Activated CD4-positive, alpha-beta T cell treated with anti-CD3 and anti-CD28 coated beads, Interleukin-2, amount 50 U/mL, for 4 hours (primary cell): ENCODE results near the gene WASF2.
"Not testable (repeated sequence)": the region's sequence is repeated elsewhere in the genome, so short reads cannot be mapped to it uniquely, and the experiment has no call there.

ENCODE experiments used
- DNase-seq, 2 experiments: peaks; one replicate each; pipeline ENCODE4 v3.0.0-alpha.2; 2020

Gene WASF2

DNA sequence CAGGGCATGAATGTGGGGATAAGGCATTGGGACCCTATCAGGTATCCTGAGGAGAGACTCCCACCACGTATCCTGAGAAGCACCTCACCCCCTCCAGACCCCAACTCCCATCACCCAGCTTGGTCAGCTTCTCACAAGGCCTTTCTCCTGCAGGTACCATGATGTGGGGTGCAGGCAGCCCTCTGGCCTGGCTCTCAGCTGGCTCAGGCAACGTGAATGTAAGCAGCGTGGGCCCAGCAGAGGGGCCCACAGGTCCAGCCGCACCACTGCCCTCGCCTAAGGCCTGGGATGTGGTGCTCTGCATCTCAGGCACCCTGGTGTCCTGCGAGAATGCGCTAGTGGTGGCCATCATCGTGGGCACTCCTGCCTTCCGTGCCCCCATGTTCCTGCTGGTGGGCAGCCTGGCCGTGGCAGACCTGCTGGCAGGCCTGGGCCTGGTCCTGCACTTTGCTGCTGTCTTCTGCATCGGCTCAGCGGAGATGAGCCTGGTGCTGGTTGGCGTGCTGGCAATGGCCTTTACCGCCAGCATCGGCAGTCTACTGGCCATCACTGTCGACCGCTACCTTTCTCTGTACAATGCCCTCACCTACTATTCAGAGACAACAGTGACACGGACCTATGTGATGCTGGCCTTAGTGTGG is 96.2 kb downstream of the WASF2 start:
- no peak for DNase-seq

DNA sequence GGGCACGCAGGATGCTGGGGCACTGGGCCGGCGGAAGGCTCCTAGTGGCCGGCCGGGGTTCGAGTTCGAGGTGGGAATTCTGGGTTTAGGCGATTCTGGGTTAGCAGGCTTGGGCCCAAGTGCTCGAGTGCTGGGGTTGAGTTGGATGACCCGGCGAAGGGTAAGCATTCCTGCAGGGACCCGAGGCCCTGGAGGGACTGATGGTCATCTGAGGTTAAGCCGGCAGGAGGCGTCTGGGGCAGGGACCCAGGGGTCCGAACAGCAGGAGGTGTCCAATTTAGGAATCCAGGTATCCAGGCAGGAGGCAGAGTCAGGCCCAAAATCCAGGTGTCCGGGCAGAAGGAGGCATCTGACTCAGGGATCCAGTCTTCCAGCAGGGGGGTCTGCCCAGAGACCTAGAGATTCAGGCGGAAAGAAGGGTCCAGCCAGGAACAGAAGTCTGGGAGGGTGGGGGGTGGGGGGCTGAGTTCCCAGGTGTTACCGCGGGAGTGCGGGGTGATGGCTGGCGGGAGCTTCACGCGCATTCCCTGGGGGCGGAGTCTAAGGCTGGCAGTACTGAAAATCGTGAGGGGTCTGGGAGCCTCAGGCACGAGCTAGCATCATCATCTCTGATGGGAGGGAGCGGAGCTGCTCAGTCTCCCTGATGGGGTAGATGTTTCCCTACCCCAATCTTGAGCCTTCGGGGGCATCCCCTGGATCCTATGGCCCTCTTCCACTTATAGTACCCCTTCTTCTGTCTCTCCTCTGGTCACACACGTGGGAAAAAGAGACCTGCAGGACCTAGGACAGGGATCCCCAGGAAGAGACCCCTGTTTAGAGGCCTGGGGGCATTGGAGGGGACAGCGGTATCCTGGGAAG is 97.0 kb downstream of the WASF2 start:
- no peak for DNase-seq

DNA sequence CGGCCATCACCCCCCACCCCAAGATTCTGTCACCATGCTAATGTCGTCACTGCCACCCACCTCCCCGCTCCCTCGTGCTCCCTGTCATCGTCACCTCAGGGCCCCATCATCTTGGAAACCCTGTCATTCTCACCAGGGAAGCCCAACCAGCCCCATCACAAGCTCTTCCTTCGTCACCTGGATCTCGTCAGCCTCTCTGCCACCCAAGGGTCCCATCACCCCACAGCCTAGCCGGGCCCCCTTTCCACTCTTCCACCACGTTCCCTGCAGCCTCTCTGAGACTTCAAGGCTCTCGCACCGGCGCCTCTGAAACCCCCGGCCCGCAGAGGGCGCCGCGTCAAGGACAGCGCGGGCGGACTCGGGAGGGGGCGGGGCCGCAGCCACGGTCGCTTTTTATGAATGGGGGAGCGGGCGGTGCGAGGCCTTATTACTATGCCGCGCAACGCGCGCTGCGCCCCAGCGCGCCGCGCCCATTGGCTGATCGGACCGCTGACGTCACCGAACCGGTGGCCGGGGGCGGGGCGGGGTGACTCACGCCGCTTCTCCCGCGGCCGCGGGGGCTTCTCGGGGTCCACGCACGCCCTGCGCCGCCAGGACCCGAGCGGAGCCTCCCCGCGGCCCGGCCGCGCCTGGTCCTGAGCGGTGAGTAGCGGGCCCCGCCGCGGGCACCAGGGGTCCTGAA is 97.7 kb downstream of the WASF2 start, which contains the start of gene GPR3:
GPR3 (plus strand) TSS at position 527 of the 682 bp plus-strand sequence. CDS start 1,177 bp downstream, outside the sequence.
- DNase-seq: peak; percentile 91 to 92

DNA sequence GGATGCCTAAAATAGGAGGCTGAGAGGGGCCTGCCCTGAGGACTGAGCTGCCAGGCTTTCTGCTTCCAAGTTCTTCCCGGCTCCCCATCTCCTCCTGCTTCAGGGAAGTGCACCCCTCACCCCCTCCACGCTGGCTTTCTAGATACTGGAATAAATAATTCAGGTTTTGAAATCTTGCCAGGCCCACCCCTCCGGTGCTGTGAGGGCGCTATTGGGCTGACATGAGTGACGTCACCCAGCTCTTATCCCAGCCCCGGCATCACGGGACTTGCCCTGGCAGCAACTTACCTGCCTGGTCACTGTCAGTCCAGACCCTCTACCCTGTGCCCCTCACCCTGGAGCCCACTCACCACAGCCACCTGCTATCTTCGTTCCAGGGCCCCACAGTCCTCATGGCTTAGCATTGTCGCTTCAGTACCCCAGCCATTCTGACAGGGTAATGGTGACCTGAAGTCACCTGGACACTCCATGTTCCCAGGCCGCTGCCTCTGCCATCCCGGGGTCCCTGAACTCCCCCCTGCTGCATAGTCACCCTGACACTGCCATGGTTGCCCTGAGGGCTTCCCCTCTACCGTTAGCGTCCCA is 98.4 kb downstream of the WASF2 start:
- DNase-seq: peak in 1 of 2 experiments; percentile 14

DNA sequence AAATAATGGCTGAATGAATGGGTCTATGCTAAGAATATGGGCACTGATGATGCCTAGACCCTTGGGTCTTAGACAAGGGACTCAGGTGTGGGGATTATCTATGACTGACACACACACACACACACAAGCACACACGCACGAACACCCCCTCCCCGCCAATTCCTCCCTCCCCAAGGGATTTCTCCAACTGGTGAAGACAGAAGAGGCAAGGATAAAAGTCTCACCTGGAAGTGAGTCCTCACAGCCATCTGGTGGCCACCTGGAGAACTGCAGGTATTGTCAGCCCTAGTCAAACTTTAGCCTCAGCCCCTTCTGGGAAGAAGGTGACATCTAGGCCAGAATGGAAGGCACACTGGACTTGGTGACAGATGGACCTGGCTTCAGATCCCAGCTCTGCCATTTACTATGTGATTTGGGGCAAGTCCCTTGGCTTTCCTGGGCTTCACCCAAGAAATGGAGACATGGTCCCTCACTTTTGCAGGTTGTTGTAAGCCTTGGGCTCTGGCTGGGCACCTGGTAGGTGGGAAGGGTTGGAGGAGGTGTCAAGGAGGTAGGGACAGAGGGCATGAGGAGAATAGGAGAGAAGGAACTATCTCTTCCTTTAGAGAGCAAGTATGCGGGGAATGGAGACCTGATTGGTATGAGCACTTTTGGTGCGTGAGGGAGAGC is 101.5 kb downstream of the WASF2 start:
- peak; percentile 71 to 78 for DNase-seq

DNA sequence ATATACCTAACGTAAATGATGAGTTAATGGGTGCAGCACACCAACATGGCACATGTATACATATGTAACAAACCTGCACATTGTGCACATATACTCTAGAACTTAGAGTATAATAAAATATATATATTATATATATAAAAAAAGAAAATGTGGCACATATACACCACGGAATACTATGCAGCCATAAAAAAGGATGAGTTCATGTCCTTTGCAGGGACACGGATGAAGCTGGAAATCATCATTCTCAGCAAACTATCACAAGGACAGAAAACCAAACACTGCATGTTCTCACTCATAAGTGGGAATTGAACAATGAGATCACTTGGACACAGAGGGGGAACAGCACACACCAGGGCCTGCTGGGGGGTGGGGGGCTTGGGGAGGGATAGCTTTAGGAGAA is 105.2 kb downstream of the WASF2 start:
- DNase-seq: not testable (repeated sequence)

DNA sequence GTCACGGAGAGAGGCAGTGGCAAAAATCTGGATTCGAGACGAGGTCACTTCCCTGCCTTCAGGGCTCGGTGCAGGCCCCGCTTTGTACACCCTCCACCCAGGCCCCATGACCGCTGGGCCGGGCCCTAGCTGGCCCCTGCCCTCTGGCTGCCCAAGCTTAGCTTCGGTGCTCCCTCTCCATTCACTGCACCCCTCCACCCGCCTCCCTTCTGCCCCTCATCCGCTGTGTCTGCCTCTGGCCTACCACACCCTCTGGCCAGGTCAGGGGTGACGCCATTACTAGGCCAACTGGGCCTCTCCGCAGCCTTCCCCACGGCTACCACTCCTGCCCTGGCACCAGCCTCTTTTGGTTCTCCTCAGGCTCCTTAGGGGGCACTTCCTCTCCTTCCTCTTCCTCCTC is 106.3 kb downstream of the WASF2 start:
- DNase-seq: no peak

DNA sequence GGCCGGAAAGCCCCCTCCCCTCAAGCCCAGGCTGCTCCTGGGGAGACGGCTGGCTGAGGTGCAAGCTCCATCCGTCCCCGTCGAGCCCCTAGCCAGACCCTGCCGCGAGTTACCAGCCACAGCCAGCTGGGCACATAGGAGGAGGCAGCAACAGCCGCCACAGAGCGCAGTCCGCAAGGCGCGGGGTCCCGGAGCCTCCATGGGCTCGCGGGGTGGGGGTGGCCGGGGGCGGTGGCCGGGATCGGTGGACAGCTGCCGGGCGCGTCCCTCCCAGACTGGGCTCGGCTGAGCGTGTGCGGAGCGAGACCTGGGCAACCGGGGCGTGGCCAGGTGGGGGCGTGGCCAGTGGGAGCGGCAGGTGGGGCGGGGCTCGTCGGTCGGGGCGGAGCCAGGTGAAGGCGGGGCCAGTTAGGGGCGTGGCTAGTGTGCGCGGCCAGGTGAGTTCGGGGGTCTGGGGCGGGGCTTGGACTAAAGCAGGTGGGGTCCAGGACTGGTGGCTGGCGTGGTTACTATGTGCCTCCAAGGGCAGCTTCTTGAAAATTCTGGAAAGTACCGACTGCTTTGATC is 106.8 kb downstream of the WASF2 start, which contains the start of gene CD164L2:
CD164L2 (minus strand) TSS at position 295 of the 567 bp plus-strand sequence; CDS start at position 201, 94 bp downstream.
- peak; percentile 33 to 45 for DNase-seq

DNA sequence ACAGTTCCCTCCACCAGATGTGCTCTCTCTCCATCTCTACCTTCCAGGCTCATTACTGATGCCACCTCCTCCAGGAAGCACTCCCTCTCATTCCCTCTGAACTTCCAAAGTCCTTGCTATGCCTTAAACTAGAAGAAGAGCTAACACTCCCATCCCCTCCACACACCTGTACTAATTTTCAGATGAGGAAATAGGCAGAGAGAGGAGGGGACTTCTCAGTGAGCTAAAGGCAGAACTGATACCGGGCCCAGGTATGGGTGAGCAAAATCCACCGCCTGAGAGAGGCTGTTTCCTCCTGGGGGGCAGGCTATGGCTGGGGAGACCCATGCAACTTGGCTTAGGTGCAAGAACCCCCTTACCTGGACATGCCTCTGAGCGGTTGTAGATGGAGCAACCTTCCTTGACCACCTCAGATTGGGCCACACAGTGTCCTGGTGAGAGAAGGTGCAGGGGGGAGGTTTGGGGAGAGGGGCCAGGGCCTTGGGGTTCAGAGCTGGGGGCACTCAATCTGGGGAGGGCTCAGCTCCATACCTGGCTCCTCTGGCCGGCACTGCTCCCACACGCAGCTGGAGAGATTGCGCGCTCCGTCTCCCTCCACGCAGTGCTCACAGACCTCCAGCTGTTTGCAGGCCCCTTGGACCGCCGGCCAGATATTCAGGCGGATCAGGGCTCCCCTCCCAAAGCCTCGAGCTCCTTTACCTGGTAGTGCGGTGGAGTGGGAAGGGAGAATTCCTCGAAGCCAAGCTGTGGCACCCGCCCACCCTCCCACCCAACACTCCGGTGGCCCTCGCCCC is 107.8 kb downstream of the WASF2 start:
- DNase-seq: no peak

DNA sequence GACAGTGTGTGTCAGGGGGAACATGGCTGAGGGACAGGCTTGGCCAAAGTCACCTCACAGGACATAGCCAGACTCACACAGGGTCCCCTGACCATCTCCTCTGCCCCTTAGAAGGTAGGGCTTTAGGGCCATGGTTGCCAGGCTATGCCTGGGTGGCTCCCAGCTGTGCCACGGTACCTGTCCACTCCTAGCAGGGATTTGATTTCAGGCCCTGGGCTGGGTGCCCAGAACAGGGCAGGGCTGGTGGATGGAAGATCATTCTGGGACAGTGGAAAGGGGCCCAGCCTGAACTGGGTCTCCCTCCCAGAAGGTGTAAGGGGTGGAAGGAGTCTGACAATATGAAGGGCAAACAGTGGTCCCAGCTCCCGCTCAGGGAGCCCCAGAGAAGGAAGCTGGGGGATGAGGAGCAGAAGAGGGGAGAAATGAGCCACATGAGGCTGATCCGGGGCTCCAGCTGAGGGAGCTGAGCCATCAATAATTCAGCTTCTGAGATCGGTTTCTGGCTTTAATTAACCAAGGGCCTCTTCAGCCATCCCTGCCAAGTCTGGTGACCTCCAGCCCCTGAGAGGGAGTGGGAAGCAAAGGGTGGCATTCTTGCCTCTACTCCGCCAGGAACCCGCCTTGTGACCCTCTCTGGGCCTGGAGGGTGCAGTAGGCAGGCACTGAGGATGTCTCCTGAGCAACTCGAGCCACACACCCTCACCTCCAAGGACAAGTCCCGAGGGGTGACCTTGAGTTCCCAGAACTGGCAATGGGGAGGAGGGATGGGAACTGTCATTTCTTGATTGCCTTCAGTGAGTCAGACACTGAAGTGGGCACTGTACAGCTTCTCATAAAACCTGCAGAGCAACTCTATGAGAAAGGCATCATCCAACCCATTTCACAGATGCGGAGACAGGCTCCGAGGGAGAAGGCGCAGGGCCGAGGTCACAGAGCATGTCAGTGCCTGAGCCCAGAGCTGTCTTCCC is 108.9 kb downstream of the WASF2 start:
- no peak for DNase-seq

DNA sequence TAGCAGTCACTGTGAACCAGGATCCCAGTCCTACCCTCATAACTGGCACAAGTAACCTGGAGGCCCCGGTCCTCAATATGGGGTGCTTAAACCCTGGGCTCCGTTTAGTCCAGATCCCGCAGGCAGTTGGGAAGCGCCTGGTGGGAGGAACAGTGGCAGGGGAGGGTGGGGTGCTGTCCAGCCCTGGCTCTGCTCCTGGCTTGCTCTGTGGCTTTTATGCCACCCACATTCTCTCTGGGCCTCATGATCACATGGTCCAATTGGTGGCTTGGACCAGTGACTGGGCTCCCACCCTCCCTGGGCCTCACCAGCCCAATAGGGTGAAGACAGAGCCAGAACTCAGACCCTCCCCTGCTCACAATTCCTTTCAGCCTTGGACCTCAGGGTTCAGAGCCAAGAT is 109.7 kb downstream of the WASF2 start:
- no peak for DNase-seq

DNA sequence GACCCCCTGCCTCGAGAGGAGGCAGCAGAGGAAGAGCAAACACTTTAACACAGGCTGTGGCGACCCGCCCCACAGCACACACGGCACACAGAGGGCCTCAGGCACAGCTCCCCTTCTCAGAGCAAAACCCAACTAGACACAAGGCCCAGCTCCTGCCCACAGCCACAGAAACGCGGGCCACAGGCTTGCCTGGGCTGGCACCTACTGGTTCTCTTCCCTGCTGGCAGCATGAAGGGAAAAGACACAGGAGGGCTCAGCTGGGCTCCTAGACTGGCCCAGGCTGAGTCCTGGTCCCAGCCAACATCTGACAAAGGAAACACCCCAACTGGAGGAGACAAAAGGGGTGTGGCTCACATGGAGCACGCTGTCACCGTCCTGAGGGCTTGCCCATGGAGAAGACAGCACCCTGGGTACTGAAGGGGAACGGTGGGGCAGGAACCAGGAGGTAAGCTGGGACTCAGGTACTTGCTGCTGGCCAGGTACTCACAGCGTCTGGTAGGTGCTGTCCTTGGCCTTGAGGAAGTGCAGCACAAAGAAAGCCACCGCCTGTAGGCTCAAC is 110.3 kb downstream of the WASF2 start:
- no peak for DNase-seq

DNA sequence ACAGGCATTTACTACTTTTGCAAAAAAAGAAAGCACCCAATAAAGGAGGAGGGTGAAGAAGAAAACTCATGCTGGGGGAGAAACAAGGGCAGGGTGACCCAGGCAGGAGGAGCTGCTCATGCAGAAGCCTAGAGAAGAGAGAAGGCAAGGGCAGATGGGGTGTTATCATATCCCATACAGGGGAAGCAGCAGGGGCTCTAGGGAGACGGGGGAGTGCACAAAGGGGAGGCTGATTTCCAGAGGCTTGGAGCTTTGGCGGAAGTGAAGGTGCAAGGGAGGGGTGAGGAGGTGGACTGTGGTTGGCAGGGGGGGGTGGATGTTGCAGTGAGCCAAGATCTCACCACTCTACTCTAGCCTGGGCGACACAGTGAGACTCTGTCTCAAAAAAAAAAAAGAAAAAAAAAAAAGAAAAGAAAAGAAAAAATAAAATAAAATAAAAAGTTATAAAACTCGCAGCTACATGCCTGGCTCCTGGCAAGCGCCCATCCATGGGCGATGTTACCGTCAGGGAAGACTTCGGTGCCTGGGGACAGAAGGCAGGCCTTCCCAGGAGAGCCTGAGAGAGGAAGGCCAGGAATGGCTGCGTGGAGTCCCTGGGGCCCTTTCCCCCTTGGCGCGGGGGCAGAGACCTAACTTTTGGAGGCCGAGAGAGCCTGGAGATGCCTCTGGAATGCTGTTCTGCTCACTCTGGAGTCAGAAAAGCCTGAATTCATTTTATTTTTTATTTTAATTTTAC is 112.0 kb downstream of the WASF2 start:
- no peak for DNase-seq

DNA sequence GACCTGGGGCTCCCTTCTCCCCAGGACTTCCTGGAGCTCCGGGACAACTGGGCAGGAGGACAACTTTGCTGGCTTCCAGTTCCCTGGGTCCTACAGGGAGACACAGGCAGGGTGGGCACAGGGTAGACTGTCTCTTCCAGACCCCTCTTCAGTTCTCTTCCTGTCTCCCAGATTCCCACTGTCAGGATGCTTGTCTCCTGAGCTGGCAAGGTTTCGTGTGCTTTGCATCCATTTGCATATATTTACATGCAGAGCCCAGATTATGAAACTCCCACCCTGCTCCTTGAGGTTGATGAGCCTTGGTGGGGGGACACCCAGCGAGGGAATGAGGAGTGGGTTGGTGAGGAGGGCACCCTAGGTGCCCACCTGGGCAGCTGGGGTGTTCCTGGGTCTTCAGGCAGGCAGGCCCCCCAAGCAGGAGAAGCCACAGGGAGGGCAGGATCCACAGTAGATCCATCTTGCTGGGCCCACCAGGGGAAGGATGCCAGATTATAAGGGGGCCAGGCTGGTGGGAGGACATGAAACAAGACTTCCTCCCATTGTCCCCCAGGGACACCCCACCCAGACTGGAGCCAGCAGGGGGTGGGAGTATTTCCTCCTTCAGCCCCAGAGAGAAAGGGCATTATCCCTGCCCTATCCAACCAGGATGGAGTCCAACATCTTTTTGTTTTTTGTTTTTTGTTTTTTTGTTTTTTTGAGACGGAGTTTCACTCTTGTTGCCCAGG is 115.4 kb downstream of the WASF2 start, which contains the start of gene FCN3:
FCN3 (minus strand) TSS at position 463 of the 725 bp plus-strand sequence; CDS start at position 457, 6 bp downstream.
- no peak for DNase-seq

DNA sequence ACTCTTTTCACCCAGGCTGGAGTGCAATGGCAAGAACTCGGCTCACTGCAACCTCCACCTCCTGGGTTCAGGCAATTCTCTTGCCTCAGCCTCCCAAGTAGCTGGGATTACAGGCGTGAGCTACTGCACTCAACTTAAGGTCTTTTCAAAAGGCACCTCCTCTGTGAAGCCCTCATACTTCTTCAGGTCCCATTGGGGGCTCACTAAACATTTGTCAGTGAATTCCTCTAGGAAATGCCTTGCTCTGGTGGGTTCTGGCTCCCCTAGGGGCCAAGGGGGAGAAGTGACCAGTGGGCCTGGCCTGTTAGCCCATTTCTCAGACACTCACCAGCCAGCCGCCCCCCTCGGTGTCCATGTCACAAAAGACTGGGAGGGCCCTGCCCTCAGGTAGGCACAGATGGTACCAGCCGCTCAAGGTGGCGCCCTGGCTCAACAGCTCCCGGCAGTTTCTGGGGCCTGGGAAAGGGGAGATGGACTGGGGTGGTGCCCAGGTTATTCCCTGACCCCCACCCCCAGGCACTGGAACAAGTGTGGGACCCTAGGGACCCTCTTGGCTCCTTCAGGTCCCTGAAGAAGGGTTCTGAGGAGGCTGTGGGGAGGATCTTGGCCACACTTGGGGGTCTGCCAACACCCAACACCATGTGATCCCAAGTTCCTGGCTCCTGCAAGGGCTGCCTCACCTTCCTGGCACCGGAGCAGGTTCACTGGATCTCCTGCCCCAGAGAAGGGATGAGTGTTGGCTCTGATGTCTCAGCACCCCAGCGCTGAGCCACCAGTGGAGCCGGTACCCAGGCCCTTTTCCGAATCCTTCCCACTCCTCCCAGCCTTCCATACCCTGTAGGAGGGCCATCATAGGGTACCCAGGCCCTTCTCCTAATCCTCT is 116.9 kb downstream of the WASF2 start:
- DNase-seq: no peak

DNA sequence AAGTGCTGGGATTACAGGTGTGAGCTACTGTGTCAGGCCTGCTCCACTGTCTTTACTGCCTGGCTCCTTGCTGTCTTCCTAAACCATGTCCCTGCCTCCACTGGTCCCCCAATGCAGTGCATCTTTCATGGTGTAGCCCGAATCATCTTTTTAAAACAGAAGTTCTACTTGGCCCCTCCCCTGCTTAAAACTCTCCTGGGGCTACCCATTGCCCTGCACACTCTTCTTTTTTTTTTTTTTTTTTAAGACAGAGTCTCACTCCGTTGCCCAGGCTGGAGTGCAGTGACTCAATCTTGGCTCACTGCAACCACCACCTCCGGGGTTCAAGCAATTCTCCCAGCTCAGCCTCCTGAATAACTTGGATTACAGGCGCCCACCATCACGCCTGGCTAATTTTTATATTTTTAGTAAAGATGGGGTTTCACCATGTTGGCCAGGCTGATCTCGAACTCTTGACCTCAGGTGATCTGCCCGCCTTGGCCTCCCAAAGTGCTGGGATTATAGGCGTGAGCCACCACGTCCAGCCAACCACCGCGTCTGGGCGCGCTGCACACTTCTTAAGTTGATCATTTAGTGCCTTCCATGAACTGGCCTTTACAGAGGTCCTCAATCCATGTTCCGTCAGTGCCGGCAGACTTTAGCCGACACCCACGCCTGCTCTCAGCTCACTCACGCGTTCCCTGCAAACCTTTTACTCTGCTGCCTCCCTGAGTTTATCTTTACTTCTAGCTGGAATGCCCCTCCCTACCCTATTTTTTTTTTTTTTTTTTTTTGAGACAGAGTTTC is 117.8 kb downstream of the WASF2 start:
- DNase-seq: no peak
